Hepatocyte (in vitro differentiated cells): ENCODE data around the gene HMGXB4. TPM values are rescaled to one million over a fixed set of nuclear protein-coding genes. Genes with fewer than 3 reads are reported as not detected.

Source experiments
- DNase-seq: peaks from one replicate; pipeline ENCODE4 v3.0.0-alpha.2; 2016; ENCODE audit warnings: low spot score
- H2AFZ ChIP-seq: fragments of 200-600 bp; sonication (generic); 2 replicates; pipeline ENCODE4 v1.6.0; 2016; ENCODE audit warnings: antibody characterized with exemption, mild to moderate bottlenecking
- H3K27ac ChIP-seq: fragments of 200-600 bp; sonication (generic); 2 replicates; pipeline ENCODE4 v1.5.1; 2016; ENCODE audit warnings: mild to moderate bottlenecking
- H3K27me3 ChIP-seq: fragments of 200-600 bp; sonication (generic); 2 replicates; pipeline ENCODE4 v1.6.1; 2016
- H3K36me3 ChIP-seq: fragments of 200-600 bp; sonication (generic); replicated peaks from 2 replicates; pipeline ENCODE4 v1.5.1; 2016; ENCODE audit warnings: low read depth; ENCODE audit not compliant: insufficient read depth
- H3K4me1 ChIP-seq: fragments of 200-600 bp; sonication (generic); 2 replicates; pipeline ENCODE4 v1.5.1; 2016; ENCODE audit warnings: mild to moderate bottlenecking, moderate library complexity; ENCODE audit not compliant: insufficient read depth
- H3K4me2 ChIP-seq: fragments of 200-600 bp; sonication (generic); 2 replicates; pipeline ENCODE4 v1.6.0; 2016
- H3K4me3 ChIP-seq: fragments of 200-600 bp; sonication (generic); 2 replicates; pipeline ENCODE4 v1.5.1; 2016; ENCODE audit warnings: mild to moderate bottlenecking
- H3K79me2 ChIP-seq: fragments of 200-600 bp; sonication (generic); 2 replicates; pipeline ENCODE4 v1.6.0; 2017; ENCODE audit warnings: mild to moderate bottlenecking
- H3K9me2 ChIP-seq: fragments of 200-600 bp; sonication (generic); replicated peaks from 2 replicates; pipeline ENCODE4 v1.6.0; 2017; ENCODE audit warnings: mild to moderate bottlenecking; ENCODE audit not compliant: insufficient read depth
- H3K9me3 ChIP-seq: fragments of 200-600 bp; sonication (generic); 2 replicates; pipeline ENCODE4 v1.5.1; 2016; ENCODE audit warnings: low read depth, mild to moderate bottlenecking
- H4K20me1 ChIP-seq: fragments of 200-600 bp; sonication (generic); 2 replicates; pipeline ENCODE4 v1.6.0; 2016; ENCODE audit warnings: mild to moderate bottlenecking; ENCODE audit not compliant: insufficient read depth, poor library complexity, severe bottlenecking
- CTCF ChIP-seq: fragments of 200-600 bp; sonication (generic); IDR thresholded peaks from 2 replicates; pipeline ENCODE4 v1.5.1; 2016; ENCODE audit warnings: antibody characterized with exemption, mild to moderate bottlenecking; ENCODE audit not compliant: poor library complexity
- EZH2 ChIP-seq: fragments of 200-600 bp; sonication (generic); IDR thresholded peaks from 2 replicates; pipeline ENCODE4 v1.6.1; 2016; ENCODE audit warnings: antibody characterized with exemption, mild to moderate bottlenecking, borderline replicate concordance
- EZH2phosphoT487 ChIP-seq: fragments of 200-600 bp; sonication (generic); IDR thresholded peaks from one replicate; pipeline ENCODE4 v1.6.1; 2018; ENCODE audit warnings: antibody characterized with exemption, mild to moderate bottlenecking, low read depth, moderate library complexity; ENCODE audit not compliant: unreplicated experiment, severe bottlenecking
- WGBS: methylation state at CpG from one replicate; pipeline ENCODE4 v1.1.6; 2016; ENCODE audit warnings: low lambda C conversion rate; ENCODE audit errors: missing lambda C conversion rate; 5-methylcytosine and 5-hydroxymethylcytosine counted together
- polyA plus RNA-seq: library from polyadenylated mRNA; unstranded; fragments of >200 nt; fragmentation: Nextera tagmentation; extraction: Ambion mirVana; gene quantifications from 2 replicates; pipeline ENCODE4 v1.2.1, GENCODE V29; 2016
- total RNA-seq: library from RNA; depleted of rRNA; stranded (reverse); fragments of >200 nt; gene quantifications from 2 replicates; pipeline ENCODE4 v1.2.3, GENCODE V29; 2014

HMGXB4 gene
- 17.4 and 19.0 TPM in 2 replicates for total RNA-seq
- polyA plus RNA-seq: 15.6 and 17.2 TPM in 2 replicates

- WGBS: under 1% methylated on average over 25 of the region's 84 CpGs
- Histone ChIP-seq H3K79me2 (peaks cover 42% of the 10 kb centered on the region), H3K27ac (peak within 1 kb of the TSS; percentile 96), H3K27me3 (no peaks in the 10 kb centered on the region), H3K4me3 (peak within 1 kb of the TSS; percentile 96), H3K9me2 (no peaks in the 10 kb centered on the region), H3K4me2 (peak within 1 kb of the TSS; percentile 95), H4K20me1 (no peaks in the 10 kb centered on the region), H3K4me1 (peaks cover 4% of the 10 kb centered on the region), H2AFZ (peak within 1 kb of the TSS; percentile 89), H3K9me3 (no peaks in the 10 kb centered on the region), H3K36me3 (no peaks in the 10 kb centered on the region)
- DNase-seq: peak; percentile 95
- TF ChIP-seq EZH2phosphoT487 (no peak), CTCF (peak; percentile 25)
These were observed at the start of gene HMGXB4 for GRCh38 chr22:35257321-35258190. Gene HMGXB4 (plus strand): TSS chr22:35257493. CDS start chr22:35262391, 4,898 bp downstream.

GRCh38 chr22:35208003-35208402 lies 49.3 kb upstream of the HMGXB4 start:
- Histone ChIP-seq H3K9me3 (no peaks in the 10 kb centered on the region), H3K27me3 (no peaks in the 10 kb centered on the region), H3K4me3 (no peak overlapping the region), H3K4me2 (no peak overlapping the region), H3K27ac (no peak overlapping the region), H2AFZ (no peak overlapping the region), H4K20me1 (no peaks in the 10 kb centered on the region), H3K9me2 (no peaks in the 10 kb centered on the region), H3K4me1 (peaks cover 5% of the 10 kb centered on the region), H3K79me2 (no peaks in the 10 kb centered on the region), H3K36me3 (no peaks in the 10 kb centered on the region)
- WGBS: 57% methylated on average over 4 of the region's 4 CpGs
- TF ChIP-seq CTCF (no peak), EZH2 (no peak), EZH2phosphoT487 (no peak)
- no peak for DNase-seq

- DNase-seq: no peak
- H3K79me2 ChIP-seq: no peaks in the 10 kb centered on the region
- H3K9me2 ChIP-seq: no peaks in the 10 kb centered on the region
- H3K4me1 ChIP-seq: peaks cover 5% of the 10 kb centered on the region
- no peak overlapping the region for H3K4me3 ChIP-seq
- H3K4me2 ChIP-seq: no peak overlapping the region
- H3K27me3 ChIP-seq: no peaks in the 10 kb centered on the region
- H3K36me3 ChIP-seq: no peaks in the 10 kb centered on the region
- WGBS: 92% methylated on average over 7 of the region's 7 CpGs
- TF ChIP-seq CTCF (no peak), EZH2phosphoT487 (no peak), EZH2 (no peak)
- H4K20me1 ChIP-seq: no peaks in the 10 kb centered on the region
- H2AFZ ChIP-seq: no peak overlapping the region
- H3K27ac ChIP-seq: no peak overlapping the region
- H3K9me3 ChIP-seq: no peaks in the 10 kb centered on the region
These were observed 48.1 kb upstream of the HMGXB4 start for GRCh38 chr22:35209203-35209602.
